Spinal cord (tissue), 10 donors: Measurements from ENCODE around the gene EPAS1. TPM values are rescaled to one million over a fixed set of nuclear protein-coding genes. Genes with fewer than 3 reads are reported as not detected.

ENCODE experiments used
- DNase-seq, 6 donors: peaks; one replicate each; pipeline versions ENCODE4 v3.0.0 to v3.0.0-alpha.2; 2013 to 2015; ENCODE audit warnings: low spot score in 6 of 6, low read depth in 4 of 6
- H3K27ac ChIP-seq: one replicate; pipeline ENCODE4 v1.5.1; 2013; ENCODE audit warnings: low read depth, low read length, control low read depth
- H3K27me3 ChIP-seq: one replicate; pipeline ENCODE4 v1.6.1; 2013; ENCODE audit warnings: low read length; ENCODE audit not compliant: control insufficient read depth, insufficient read depth
- H3K36me3 ChIP-seq: one replicate; pipeline ENCODE4 v1.6.1; 2013; ENCODE audit warnings: low read length; ENCODE audit not compliant: control insufficient read depth, insufficient read depth
- H3K4me1 ChIP-seq: one replicate; pipeline ENCODE4 v1.6.1; 2013; ENCODE audit warnings: low read length; ENCODE audit not compliant: control insufficient read depth, insufficient read depth
- H3K4me3 ChIP-seq: one replicate; pipeline ENCODE4 v1.5.1; 2013; ENCODE audit warnings: low read depth, low read length, control low read depth
- H3K9me3 ChIP-seq: one replicate; pipeline ENCODE4 v1.6.1; 2013; ENCODE audit warnings: low read length; ENCODE audit not compliant: control insufficient read depth, insufficient read depth
- WGBS: methylation state at CpG from one replicate; pipeline ENCODE4 v1.1.5; 2013; ENCODE audit warnings: missing lambda C conversion rate; ENCODE audit not compliant: insufficient coverage; 5-methylcytosine and 5-hydroxymethylcytosine counted together
- polyA plus RNA-seq, 2 donors: library from polyadenylated mRNA; unstranded; fragments of 120-200 nt; gene quantifications; one replicate each; pipeline ENCODE4 v1.2.1, GENCODE V29; 2013; ENCODE audit not compliant: insufficient read length in 2 of 2
- total RNA-seq, 2 donors: library from RNA; depleted of rRNA in 1 of 2; stranded (reverse); fragments of 120-200 nt in 1 of 2; fragments of >200 nt in 1 of 2; gene quantifications; one replicate each; pipeline versions ENCODE4 v1.2.3 to v1.2.4, GENCODE V29; 2013 to 2014
- donor health status: healthy.

Gene EPAS1
- total and polyA plus RNA-seq, 4 donors = 29.2 to 53.7 (median 45.0) TPM

DNA sequence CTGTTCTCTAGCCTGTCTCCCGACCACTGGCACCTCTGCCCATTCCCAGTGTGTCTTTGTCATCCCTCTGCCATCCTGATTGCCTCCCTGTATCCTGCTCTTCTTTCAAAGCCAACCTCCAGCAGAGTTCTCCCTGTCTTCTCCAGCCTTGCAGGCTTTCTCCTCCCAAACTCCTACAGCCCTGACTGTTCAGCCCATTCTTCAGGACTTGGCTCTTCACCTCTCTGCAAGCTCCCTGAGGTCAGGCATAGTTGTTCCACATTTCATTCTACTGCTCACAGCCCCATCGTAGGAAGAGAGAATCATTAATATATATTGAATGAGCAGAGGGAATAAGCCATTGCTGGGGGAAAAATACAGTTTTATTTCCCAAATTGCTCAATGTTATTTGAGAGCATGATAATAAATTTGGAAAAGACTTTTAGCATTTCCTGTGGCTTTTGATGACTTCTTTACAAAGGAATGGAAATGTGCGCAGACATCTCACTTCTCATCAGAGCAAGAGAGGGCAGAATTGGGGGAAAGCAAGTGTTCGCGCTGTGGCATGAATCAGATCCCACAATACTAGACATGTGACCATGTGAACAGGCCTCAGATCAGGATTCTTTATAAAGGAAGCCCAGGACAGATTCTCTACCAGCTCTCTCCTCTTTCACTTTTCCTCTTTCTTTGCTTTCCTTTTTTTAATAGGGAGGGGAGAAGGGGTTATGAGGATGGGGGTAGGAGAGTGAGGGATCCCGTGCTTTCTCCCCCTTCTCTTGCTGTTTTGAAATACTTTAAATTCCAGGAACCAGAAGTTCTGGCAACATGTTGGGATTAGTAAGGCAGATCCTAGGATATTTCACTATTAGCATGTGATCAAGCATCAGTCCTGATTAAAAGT, 37.4 kb downstream of the EPAS1 start:
- Histone ChIP-seq H3K27me3 (no peaks in the 10 kb centered on the region), H3K9me3 (no peaks in the 10 kb centered on the region), H3K4me3 (no peak overlapping the region), H3K36me3 (no peaks in the 10 kb centered on the region), H3K4me1 (peaks cover 77% of the 10 kb centered on the region), H3K27ac (peak overlapping the region; percentile 93)
- DNase-seq = peak in 1 of 6 donors; percentile 25
- WGBS = 71% methylated on average over 1 of the region's 6 CpGs

- Histone ChIP-seq H3K36me3 (no peaks in the 10 kb centered on the region), H3K9me3 (no peaks in the 10 kb centered on the region), H3K27me3 (no peaks in the 10 kb centered on the region), H3K4me3 (peak overlapping the region; percentile 31), H3K4me1 (peaks cover 75% of the 10 kb centered on the region), H3K27ac (peak overlapping the region; percentile 93)
- peak; percentile 48 to 89 (median 69) for DNase-seq
- 11% methylated on average over 9 of the region's 22 CpGs for WGBS
Measured at GRCh38 chr2:46335391-46336282, 38.4 kb downstream of the EPAS1 start.

DNA sequence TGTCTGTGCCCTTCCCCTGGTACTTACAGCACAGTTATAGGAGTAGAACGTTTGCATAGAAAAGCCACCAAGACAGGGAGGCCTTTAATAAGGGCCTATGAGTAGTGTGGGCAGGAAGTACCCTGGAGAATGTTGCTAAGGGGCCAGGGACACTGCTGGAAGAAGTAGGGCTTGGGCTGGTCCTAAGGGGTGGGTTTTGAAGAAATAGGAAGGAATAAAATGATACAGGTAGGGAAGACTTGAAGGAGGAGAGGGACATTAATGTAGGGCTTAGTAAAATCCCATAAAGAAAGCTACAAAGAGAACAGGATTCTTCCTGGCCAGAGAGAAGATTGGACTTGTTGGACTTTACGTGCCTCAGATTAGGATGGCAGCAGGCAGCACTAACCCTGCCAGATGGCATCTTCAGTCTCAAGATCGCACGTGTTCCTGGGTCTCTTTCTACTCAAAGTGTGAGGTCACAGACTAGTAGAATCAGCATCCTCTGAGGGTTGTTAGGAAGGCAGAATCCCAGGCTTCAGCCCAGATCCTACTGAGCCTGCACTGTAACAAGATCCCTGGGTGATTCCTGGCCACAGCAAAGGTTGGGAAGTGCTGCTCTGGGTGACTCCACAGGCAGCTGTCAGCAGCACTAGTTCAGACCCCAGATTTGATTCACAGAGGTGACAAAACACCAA, 39.2 kb downstream of the EPAS1 start:
- H3K36me3 ChIP-seq = no peaks in the 10 kb centered on the region
- H3K9me3 ChIP-seq = no peaks in the 10 kb centered on the region
- H3K4me1 ChIP-seq = peaks cover 71% of the 10 kb centered on the region
- H3K4me3 ChIP-seq = no peak overlapping the region
- no peaks in the 10 kb centered on the region for H3K27me3 ChIP-seq
- peak overlapping the region; percentile 93 for H3K27ac ChIP-seq
- DNase-seq = peak in 1 of 6 donors; percentile 46
- WGBS = 17% methylated on average over 2 of the region's 4 CpGs

GRCh38 chr2:46337208-46337994, 40.2 kb downstream of the EPAS1 start:
- Histone ChIP-seq H3K4me3 (no peak overlapping the region), H3K27ac (peak overlapping the region; percentile 93), H3K36me3 (no peaks in the 10 kb centered on the region), H3K4me1 (peaks cover 62% of the 10 kb centered on the region), H3K9me3 (no peaks in the 10 kb centered on the region), H3K27me3 (no peaks in the 10 kb centered on the region)
- WGBS = 50% methylated on average over 8 of the region's 11 CpGs
- peak in 1 of 6 donors; percentile 92 for DNase-seq

GRCh38 chr2:46338674-46339073, 41.5 kb downstream of the EPAS1 start:
- Histone ChIP-seq H3K27me3 (no peaks in the 10 kb centered on the region), H3K36me3 (no peaks in the 10 kb centered on the region), H3K9me3 (no peaks in the 10 kb centered on the region), H3K4me1 (peaks cover 52% of the 10 kb centered on the region), H3K4me3 (no peak overlapping the region), H3K27ac (no peak overlapping the region)
- WGBS = 14% methylated on average over 2 of the region's 4 CpGs
- peak in 1 of 6 donors; percentile 21 for DNase-seq

GRCh38 chr2:46339200-46339599, 42.0 kb downstream of the EPAS1 start:
- no peaks in the 10 kb centered on the region for H3K36me3 ChIP-seq

GRCh38 chr2:46339676-46340459, 42.7 kb downstream of the EPAS1 start:
- no peaks in the 10 kb centered on the region for H3K9me3 ChIP-seq
- 84% methylated on average over 6 of the region's 12 CpGs for WGBS
- H3K4me3 ChIP-seq = no peak overlapping the region
- no peak for DNase-seq
- H3K4me1 ChIP-seq = peaks cover 43% of the 10 kb centered on the region
- H3K36me3 ChIP-seq = no peaks in the 10 kb centered on the region
- H3K27ac ChIP-seq = no peak overlapping the region
- no peaks in the 10 kb centered on the region for H3K27me3 ChIP-seq

More at GRCh38 chr2:46339200-46339599, 42.0 kb downstream of the EPAS1 start:
- Histone ChIP-seq H3K27ac (no peak overlapping the region), H3K9me3 (no peaks in the 10 kb centered on the region), H3K4me1 (peaks cover 46% of the 10 kb centered on the region), H3K27me3 (no peaks in the 10 kb centered on the region), H3K4me3 (no peak overlapping the region)
- DNase-seq = no peak
- 40% methylated on average over 1 of the region's 6 CpGs for WGBS

- Histone ChIP-seq H3K36me3 (no peaks in the 10 kb centered on the region), H3K27ac (no peak overlapping the region), H3K4me3 (no peak overlapping the region), H3K9me3 (no peaks in the 10 kb centered on the region), H3K27me3 (no peaks in the 10 kb centered on the region), H3K4me1 (peaks cover 35% of the 10 kb centered on the region)
- 65% methylated on average over 3 of the region's 4 CpGs for WGBS
- DNase-seq = no peak
Measured at GRCh38 chr2:46340740-46341420, 43.7 kb downstream of the EPAS1 start.
